HPDE6-E6E7 (cell line): ENCODE measurements around the gene HECTD1.
"Not testable (repeated sequence)": the region's sequence is repeated elsewhere in the genome, so short reads cannot be mapped to it uniquely, and the experiment has no call there.

Experiments
- DNase-seq: peaks from one replicate; pipeline ENCODE4 v3.0.0; 2011; ENCODE audit warnings: missing footprints; ENCODE audit errors: extremely low spot score

The HECTD1 gene

DNA sequence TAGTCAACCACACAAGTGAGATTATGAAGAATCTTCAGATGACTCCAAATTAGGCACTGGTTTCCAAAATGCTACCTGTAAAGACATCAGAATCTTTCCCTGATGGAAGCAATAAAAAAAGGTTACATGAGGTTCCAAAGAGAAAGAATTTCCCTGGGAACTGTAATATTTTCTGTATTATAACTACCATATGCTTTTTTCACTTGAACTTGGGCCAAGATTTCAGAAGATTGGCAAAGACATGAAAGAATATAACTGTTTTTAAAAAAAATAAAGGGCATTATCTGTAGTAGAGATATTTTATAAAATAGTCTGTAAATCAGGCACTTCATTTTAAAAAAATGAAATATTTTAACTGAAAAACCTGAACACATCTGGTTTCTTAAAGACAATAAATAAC, 12.9 kb downstream of the HECTD1 start:
- DNase-seq: no peak

DNA sequence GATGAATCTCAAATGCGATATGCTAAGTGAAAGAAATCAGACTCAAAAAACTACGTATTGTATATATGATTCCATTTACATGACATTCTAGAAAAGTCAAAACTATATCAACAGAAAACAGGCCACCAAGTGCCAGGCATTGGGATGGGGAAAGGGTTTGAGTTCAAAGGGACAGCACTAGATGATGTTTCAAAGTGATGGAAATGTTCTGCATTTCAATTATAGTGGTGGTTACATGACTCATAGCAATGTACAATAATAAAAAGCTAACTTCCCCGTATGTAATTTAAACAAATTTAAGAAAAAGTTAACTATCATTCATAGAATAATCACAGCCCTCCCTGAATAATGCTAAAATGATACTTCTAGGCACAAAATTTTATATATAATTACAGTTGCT, 13.5 kb downstream of the HECTD1 start:
- DNase-seq: no peak

DNA sequence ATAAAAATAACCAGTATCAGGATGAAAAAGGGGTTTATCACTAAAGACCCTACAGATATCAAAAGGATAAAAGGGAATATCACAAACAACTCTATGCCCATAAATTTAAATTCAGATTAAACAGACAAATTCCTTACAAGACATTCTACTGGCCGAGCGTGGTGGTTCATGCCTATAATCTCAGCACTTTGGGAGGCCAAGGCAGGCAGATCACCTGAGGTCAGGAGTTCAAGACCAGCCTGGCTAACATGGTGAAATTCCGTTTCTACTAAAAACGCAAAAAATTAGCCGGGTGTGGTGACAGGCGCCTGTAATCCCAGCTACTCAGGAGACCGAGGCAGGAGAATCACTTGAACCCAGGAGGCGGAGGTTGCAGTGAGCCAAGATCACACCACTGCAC, 15.0 kb downstream of the HECTD1 start:
- not testable (repeated sequence) for DNase-seq

DNA sequence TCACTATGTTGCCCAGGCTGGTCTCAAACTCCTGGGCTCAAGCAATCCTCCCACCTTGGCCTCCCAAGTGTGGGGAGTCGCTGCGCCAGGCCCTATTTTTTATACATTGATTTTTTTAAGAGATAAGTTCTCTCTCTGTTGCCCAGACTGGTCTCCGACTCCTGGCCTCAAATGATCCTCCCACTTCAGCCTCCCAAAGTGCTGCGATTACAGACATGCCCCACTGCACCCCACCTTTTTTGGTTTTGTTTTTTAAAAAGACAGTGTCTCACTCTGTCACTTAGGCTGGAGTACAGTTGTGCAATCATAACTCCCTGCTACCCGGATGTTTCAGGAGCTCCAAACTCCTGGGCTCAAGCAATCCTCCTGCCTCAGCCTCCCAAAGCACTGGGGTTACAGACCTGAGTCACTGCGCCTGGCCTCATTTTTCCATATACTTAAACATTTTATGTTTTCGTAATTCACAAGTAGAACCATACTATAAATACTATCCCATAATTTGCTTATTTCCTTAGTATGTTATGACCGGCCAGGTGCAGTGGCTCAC, 16.8 kb downstream of the HECTD1 start:
- no peak for DNase-seq

DNA sequence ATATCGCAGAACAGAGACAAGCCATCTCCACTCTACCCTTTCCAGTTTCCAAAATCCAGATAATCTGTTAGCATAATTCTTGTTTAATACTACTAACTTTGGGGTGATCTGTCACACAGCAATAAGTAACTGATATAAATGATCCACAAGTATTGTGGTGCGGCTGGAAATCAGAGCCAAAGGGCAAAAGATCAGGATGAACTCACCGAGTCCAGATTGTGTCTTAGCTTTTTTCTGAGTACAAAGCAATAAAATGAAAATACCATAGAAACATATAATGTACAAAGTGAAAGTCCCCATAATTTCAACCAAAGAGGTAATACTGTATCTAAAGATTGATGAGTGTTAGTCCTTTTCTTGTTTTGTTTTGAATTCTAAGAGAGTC, 17.4 kb downstream of the HECTD1 start:
- no peak for DNase-seq

DNA sequence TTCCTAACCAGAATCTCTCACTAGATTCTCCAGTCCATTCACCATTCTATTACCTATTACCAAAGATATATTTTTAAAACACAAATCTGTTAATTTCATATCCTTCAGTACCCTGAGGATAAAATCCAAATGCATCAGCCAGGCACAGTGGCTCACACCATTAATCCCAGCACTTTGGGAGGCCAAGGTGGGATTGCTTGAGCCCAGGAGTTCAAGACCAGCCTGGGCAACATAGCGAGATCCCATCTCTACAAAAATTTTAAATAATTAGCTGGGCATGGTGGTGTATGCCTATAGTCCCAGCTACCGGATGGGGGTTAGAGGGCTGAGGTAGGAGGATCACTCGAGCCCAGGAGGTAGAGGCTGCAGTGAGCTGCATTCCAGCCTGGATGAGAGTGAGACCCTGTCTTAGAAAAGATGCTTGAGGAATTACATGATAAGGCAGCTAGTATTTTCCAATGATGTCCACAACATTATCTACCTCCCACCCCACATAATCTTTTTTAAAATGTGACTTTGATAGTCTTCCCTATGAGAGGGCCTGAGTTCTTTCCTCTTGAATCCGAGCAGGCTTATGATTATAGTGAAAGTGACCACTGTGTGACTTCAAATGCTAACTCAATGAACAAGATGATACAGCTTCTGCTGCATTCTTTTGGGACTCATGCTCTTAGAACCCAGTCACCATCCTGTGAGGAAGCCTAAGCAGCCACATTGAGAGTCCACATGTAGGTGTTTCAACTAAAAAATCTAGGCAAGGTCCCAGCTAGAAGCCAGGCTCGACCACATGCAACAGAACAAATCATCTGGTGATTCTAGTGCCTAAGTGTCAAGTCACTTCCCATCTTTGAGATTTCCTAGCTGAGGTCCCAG, 18.0 kb downstream of the HECTD1 start:
- DNase-seq: no peak

DNA sequence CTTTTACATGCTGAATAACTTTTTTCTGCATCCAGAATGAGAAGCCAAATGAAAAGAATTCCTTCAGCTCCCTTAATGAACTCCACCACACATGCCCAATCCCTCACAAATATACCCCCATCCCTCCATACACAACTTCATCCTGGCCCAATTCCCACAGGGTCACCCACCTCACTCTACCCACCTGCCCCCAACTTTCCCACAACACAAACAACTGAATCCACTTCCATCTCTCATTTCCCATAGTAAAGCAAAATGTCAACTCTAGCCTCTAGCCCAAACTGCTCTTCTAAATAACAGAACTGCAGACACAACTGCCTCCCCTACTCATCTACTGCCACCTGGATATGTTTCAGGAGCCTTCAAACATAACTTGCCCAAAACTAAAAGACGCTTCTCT, 18.8 kb downstream of the HECTD1 start:
- no peak for DNase-seq

DNA sequence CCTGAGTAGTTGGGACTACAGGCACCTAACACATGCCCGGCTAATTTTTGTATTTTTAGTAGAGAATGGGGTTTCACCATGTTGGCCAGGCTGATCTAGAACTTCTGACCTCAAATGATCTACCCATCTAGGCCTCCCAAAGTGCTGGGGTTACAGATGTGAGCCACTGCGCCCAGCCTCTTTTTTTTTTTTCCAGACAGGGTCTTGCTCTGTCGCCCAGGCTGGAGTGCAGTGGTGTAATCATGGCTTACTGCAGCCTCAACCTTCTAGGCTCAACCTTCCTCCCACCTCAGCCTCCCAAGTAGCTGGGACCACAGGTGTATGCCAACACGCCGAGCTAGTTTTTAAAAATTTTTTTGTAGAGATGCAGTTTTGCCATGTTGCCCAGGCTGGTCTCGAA, 25.6 kb downstream of the HECTD1 start:
- not testable (repeated sequence) for DNase-seq

DNA sequence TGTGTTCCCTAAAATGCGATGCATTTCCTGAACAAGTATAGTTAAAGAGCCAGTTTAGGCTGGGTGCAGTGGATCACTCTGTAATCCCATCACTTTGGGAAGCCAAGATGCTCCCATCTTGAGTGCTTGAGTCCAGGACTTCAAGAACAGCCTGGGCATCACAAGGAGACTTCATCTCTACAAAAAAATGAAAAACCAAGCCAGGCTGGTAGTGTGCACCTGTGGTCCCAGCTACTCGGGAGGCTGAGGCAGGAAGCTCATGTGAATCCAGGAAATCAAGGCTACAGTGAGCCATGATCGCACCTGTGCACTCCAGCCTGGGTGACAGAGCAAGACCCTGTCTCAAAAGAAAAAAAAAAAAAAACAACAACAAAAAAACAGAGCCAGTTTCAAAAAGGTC, 26.3 kb downstream of the HECTD1 start:
- DNase-seq: no peak

DNA sequence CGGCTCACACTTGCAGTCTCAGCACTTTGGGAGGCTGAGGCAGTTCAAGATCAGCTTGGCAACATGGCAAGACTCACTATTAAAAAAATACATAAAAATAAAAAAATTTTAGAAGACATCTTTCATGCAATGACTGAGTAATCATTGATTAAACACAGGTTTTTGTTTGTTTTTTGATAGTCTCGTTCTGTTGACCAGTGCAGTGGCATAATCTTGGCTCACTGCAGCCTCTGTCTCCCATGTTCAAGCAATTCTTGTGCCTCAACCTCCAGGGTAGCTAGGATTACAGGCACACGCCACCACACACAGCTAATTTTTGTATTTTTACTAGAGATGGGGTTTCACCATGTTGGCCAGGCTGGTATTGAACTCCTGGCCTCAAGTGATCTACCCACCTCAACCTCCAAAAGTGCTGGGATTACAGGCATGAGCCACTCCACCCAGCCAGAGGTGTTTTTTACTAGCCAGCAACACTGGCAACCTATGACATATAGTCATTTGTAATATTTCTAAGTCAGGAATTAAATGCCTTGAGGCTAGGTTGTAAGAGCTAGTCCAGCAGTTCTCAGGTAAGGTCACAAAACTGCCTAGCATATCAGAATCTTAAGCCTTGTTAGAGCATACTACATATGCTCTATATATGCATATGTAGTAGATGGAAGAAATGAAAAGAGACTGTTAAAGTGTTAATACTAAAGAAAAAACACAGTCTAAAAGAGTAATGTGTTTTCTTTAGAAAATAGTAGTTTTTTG, 27.1 kb downstream of the HECTD1 start:
- DNase-seq: no peak

DNA sequence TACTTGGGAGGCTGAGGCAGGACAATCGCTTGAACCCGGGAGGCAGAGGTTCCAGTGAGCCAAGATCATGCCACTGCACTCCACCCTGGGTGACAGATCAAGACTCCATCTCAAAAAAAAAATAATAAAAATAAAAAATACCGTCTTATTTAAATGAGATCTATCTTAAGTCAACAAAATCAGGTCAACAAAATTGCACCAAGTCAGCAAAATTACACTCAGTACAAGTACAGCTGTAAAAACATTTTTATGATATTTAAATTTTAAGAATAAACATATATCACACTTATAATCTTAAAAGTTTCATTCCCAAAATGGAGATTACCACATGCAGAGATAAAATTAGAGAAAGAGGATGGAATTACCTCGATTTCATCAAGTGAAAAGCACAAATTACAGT, 33.2 kb downstream of the HECTD1 start:
- no peak for DNase-seq

DNA sequence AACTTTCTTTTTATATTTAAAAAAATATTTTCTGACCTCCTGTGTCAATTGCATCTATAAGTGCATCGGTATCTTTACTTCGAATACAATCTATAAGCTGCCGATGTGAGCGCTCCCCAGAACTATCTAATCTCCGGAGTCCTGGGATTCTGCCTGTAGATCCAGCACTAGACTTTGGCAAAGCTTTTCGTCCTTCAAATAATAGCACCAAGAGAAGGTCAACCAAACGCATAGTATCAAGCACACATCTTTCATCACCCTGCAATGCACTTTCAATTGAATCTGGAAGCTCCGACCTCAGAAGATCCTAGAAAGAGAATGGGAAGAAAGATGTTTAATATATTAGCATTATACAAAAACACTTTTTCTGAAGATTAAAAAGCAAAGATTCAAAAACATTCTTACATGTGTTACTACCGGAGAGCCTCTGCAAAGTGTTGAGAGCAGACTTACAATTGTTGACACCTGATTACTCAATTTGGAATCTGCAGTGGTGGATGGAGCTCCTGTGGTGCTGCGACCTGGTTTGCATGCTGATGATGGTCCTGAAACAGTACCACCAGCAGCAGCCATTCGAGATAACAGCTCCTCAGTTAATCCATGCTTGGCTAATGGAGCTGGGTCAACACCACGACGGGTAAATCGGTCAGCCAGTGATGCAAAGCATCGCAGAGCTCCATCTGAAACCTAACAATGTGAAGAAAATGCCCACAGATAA, 34.3 kb downstream of the HECTD1 start:
- DNase-seq: no peak

DNA sequence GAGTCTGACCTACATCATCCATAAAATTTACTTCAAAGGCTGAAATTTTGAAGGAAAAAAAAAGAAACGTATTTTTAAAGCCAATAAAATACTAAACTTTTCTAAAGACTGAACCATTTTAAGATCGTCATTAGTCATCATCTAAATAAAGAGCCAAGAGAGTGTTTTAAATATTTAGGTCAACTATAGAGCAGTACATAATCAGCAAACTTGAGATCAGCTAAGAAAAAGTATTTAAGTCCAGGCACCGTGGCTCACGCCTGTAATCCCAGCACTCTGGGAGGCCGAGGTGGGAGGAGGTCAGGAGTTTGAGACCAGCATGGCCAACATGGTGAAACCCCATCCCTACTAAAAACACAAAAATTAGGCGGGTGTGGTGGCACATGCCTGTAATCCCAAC, 35.5 kb downstream of the HECTD1 start:
- DNase-seq: no peak

DNA sequence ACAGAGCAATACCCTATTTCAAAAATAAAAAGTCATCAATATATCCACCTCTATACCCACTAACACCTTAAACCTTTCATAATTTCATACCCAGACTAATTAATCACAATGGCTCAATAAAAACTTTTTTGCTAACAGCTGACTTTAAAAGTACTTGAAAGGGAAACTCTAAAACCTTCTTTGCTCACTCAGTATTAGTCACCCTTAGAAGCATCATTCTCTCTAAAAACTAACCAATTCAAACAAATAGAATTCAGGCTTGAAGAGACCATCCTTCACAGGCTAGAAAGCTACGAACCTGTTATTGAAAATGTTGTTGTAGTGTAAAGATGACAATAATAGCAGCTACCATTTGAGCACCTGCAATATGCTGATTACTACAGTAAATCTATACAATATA, 37.2 kb downstream of the HECTD1 start:
- no peak for DNase-seq

DNA sequence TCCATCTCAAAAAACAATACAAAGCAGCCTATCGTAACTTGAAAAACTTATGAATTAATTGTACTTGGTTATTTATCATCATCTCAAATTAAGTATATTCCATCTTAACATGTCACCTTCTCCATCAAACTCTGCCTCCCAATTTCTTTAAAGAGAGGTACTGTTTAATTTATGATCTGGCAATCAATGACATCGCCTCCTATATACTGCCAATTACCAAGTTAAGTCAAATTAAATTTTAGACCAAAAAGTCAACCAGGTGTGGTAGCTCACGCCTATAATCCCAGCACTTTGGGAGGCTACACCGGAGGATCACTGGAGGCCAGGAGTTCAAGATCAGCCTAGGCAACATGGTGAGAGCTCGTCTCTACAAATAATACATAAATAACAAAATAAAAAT, 37.7 kb downstream of the HECTD1 start:
- no peak for DNase-seq

DNA sequence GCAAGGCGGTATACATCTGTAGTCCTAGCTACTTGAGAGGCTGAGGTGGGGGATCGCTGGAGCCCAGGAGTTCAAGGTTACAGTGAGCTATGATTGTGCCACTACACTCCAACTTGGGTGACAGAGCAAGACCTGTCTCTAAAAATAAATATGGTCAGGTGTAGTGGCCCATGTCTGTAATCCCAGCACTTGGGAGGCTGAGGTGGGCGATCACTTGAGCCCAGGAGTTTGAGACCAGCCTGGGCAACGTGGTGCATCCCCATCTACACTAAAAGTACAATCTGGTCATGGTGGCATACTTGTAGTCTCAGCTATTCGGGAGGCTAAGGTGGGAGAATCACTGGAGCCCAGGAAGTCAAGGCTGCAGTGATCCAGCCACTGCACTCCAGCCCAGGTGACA, 40.6 kb downstream of the HECTD1 start:
- DNase-seq: no peak

DNA sequence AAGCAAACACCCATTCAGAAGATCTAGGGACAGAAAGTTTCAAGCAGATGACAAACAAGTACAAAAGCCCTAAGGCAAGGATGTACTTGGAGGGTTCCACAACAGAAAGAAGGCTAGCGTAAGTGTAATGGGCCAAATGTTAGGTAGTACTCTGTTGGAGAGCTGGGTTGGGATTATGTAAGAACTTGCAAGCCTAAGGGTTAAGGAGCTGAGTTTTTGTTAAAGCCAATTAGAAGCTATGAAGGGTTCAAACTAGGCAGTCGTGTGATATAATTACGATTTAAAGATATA, 41.4 kb downstream of the HECTD1 start:
- no peak for DNase-seq

DNA sequence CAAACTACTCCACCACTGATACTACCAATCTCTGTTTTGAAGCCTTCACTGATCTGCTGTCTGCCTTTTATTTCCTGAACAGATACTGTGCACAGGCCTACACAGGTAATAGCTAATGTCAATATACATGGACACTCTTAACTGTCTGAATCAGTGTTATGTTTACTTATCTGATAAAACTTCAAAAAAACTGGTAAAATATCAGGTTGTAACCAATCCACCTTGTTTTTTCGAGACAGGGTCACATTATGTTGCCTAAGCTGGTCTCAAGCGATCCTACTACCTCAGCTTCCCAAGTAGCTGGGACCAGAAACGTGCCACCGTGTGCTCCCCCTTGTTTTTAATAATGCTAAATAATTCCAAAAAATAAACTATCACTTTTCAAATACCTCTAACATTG, 43.5 kb downstream of the HECTD1 start:
- DNase-seq: no peak

DNA sequence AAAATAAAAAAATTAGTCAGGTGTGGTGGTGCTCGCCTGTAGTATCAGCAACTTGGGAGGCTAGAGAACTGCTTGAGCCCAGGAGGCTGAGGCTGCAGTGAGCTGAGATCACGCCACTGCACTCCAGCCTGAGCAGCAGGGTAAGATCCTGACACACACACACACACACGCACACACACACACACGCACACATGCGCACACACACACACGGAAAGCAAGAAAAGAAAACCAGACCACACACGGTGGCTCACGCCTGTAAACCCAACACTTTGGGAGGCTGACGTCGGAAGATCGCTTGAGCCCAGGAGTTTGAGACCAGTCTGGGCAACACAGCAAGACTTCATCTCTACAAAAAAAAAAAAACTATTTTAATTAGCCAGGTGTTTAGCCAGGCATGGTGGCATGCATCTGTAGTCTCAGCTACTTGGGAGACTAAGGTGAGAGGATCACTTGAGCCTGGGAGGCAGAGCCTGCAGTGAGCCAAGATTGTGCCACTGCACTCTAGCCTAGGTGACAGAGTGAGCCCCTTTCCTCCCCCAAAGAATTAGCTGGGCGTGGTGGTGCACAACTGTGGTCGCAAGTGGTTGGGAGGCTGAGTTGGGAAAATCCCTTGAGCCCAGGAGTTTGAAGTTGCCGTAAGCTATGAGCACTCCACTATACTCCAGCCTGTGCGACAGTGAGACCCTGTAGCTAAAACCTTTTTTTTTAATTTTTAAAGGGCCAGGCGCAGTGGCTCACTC, 44.5 kb downstream of the HECTD1 start:
- DNase-seq: no peak

DNA sequence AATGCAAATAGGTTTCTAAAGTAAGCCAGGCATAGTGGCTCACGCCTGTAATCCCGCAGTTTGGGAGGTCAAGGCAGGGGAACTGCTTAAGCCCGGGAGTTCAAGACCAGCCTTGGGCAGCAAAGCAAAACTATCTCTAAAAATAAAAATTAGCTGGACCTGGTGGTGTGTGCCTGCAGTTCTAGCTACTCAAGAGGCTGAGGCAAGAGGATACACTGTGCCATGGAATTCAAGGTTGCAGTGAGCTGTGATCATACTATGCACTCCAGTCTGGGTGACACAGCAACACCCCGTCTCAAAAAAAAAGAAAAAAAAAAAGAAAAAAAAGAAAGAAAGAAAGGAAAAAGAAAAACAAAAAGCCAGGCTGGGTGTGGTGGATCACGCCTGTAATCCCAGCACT, 46.3 kb downstream of the HECTD1 start:
- DNase-seq: no peak

DNA sequence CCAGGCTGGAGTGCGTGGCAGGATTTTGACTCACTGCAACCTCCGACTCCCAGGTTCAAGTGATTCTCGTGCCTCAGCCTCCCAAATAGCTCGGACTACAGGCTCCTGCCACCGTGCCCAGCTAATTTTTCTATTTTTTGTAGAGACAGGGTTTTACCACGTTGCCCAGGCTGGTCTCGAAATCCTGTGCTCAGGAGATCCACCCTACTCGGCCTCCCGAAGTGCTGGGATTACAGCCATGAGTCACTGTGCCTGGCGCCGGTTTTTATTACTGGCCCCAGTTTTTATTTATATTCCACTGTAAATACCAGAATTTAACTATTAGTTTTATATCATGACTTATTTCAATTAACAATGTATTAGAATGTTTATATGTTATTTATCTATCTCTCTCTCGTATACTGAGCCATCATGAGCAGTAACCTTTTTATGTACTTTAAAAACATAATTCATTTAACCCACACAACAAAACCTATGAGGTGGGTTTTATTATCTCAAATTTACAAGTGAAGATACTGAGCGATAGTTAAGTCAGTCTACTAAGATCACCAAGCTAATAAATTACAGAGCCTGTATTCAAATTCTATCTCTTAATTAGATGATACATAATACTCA, 47.8 kb downstream of the HECTD1 start:
- no peak for DNase-seq
